ENCODE data around the gene PINLYP. TPM values are rescaled to one million over a fixed set of nuclear protein-coding genes. Genes with fewer than 3 reads are reported as not detected.

The PINLYP gene
- total RNA-seq, 1 donor from 2014 or later = 4.7 TPM

DNA sequence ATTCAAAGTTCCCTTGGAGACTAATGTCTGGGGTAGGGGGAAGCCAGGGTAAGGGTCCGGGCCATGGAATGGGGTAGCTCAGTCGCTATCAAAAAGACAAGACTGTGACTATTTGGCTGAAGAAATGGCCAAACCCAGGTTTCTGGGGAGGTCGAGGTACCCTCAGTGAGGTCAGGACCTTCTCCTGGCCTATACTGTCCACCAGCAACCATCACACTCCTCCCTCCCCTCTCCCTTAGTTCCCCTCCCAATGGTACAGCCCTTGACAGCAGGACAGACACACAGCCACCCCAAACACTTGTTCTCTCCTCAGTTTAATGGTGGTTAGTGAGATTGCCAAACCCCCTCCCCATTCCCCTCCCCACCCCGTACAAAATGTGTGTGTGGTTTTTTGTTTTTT, 46.5 kb downstream of the PINLYP start:
- Histone ChIP-seq H3K27me3 (no peaks in the 10 kb centered on the region), H3K4me3 (no peak overlapping the region), H3K27ac (no peak overlapping the region), H3K36me3 (no peaks in the 10 kb centered on the region), H3K4me1 (peaks cover 8% of the 10 kb centered on the region), H3K9me3 (no peaks in the 10 kb centered on the region)
- TF ChIP-seq, protein P1, sequence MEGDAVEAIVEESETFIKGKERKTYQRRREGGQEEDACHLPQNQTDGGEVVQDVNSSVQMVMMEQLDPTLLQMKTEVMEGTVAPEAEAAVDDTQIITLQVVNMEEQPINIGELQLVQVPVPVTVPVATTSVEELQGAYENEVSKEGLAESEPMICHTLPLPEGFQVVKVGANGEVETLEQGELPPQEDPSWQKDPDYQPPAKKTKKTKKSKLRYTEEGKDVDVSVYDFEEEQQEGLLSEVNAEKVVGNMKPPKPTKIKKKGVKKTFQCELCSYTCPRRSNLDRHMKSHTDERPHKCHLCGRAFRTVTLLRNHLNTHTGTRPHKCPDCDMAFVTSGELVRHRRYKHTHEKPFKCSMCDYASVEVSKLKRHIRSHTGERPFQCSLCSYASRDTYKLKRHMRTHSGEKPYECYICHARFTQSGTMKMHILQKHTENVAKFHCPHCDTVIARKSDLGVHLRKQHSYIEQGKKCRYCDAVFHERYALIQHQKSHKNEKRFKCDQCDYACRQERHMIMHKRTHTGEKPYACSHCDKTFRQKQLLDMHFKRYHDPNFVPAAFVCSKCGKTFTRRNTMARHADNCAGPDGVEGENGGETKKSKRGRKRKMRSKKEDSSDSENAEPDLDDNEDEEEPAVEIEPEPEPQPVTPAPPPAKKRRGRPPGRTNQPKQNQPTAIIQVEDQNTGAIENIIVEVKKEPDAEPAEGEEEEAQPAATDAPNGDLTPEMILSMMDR (IDR thresholded peaks at IDR 0.05) = no peak
- DNase-seq (no peak), ATAC-seq (no peak)
- intact Hi-C loops (cut with DNase I) = no loop called here

DNA sequence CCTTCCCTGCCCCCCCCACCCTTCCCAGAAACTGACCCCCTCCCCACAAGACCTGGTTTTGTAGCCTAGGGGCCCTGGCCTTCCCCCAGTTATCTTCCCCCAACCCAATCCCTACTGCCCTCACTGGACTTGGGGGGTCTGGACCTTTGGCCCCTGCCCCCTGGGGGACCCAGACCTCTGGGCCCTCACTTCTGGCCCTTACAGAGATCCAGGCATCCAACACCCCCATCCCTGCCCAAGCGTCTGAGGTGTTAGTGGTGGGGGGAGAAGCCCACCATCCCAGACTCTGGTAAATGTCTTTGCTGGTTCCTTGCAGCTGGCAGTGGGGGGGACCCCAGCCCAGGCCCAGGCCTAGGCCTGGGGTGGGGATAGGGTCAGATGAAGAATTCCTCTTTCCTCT, 47.4 kb downstream of the PINLYP start:
- ATAC-seq (no peak), DNase-seq (no peak)
- peaks cover 8% of the 10 kb centered on the region for H3K4me1 ChIP-seq
- H3K27ac ChIP-seq = no peak overlapping the region
- no peaks in the 10 kb centered on the region for H3K9me3 ChIP-seq
- TF ChIP-seq, protein P1 (IDR thresholded peaks at IDR 0.05) = no peak
- H3K36me3 ChIP-seq = no peaks in the 10 kb centered on the region
- no peak overlapping the region for H3K4me3 ChIP-seq
- H3K27me3 ChIP-seq = no peaks in the 10 kb centered on the region
- intact Hi-C loops (cut with DNase I) = no loop called here

DNA sequence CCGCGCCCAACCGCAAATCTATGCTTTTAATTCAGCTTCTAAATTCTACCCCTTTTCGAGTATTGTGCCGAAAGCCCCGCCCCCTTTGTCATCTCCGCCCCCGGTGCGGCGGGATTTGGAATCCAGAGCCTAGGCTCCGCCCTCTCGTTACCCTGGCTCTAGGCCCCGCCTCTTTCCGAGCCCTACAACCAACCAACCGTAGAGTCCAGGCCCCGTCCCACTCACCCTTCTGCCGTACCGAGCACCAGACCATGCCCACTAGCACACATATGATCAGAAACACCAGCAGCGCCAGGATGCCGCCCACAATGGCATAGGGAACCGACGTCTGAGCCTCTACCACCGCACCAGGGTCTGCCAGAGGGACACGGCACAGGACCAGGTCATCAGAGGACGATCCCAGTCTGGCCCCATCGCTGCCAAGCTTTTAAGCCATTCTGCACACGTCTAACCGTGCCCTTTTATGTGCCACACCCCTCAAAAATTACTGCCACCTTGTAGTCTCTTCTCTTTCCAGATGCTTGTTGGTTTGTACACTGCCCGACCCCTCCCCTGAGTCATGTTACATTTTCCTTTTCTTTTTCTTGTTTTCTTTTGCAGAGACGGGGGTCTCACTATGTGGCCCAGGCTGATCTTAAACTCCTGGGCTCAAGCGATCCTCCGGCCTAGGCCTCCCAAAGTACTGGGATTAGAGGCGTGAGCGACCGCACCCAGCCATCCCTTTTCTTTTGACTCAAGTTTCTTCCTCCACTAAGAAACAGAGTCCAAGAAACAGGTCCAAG, 48.5 kb downstream of the PINLYP start:
- ATAC-seq = no peak
- TF ChIP-seq, protein P1 (IDR thresholded peaks at IDR 0.05) = no peak

DNA sequence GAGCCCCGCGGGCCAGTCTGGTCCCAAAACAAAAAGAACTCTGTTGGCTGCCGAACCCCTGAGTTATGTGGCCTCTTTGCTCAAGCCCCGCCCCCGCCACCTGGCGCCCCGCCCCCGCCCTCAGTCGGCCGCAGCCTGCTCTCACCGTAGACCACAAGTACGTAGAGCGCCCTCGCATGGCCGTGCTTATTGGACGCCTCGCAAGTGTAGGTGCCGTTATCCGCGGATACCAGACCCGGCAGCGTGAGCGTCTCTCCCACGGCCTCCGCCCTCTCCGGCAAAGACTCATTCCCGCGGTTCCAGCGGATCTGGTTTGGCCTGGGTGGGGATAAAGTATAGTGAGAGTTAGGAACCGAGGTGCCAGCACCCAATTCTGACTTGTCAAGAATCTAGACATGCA, 49.3 kb downstream of the PINLYP start:
- TF ChIP-seq, protein P1 (IDR thresholded peaks at IDR 0.05) = peak; percentile 15
- ATAC-seq = peak; percentile 65
- H3K4me3 ChIP-seq = no peak overlapping the region
- H3K27ac ChIP-seq = no peak overlapping the region
- no peaks in the 10 kb centered on the region for H3K4me1 ChIP-seq
- peak; percentile 83 for DNase-seq
- intact Hi-C loops (cut with DNase I) = no loop called here
- H3K9me3 ChIP-seq = no peaks in the 10 kb centered on the region
- no peaks in the 10 kb centered on the region for H3K36me3 ChIP-seq
- H3K27me3 ChIP-seq = no peaks in the 10 kb centered on the region

More for the DNA sequence above, 48.5 kb downstream of the PINLYP start:
- Histone ChIP-seq H3K27me3 (no peaks in the 10 kb centered on the region), H3K4me3 (no peak overlapping the region), H3K9me3 (no peaks in the 10 kb centered on the region), H3K4me1 (no peaks in the 10 kb centered on the region), H3K36me3 (no peaks in the 10 kb centered on the region), H3K27ac (no peak overlapping the region)
- no peak for DNase-seq
- intact Hi-C loops (cut with DNase I) = no loop called here

DNA sequence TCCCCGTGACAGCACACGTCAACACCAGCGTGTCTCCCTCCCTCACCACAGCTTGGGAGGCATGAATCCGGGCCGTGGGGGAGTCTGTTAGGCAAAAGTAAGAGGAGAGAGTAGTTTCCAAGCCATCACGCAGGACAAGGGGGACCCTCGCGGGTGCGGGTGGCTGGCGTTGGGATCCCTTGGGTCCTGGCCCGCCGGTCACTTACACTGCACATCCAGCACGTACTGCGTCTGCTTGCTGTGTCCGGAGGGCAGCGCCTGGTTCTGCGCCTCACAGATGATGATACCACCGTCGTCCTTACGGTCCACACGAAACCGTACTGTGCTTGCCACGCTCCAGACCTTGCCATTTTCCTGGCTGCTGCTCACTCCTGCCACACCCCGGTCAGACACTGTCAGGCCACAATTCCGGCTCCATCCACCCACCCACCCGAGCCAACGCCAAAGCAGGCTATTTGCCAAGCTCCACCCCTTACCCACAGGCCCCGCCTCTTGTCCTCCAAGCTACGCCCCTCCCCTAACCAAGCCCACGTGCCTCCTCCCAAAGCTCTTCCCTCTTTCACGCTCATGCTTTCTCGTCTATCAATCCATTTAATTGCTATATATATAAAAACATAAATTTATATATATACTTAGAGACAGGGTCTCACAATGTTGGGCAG, 50.4 kb downstream of the PINLYP start:
- Histone ChIP-seq H3K36me3 (no peaks in the 10 kb centered on the region), H3K9me3 (no peaks in the 10 kb centered on the region), H3K27ac (no peak overlapping the region), H3K4me1 (no peaks in the 10 kb centered on the region), H3K4me3 (no peak overlapping the region), H3K27me3 (no peaks in the 10 kb centered on the region)
- DNase-seq (no peak), ATAC-seq (peak; percentile 50)
- TF ChIP-seq, protein P1 (IDR thresholded peaks at IDR 0.05) = no peak
- intact Hi-C loops (cut with DNase I) = no loop called here

Measured in upper lobe of right lung (tissue), 1 donor.